HFFc6 (cell line): ENCODE measurements around the gene TAS1R1. TPM values are rescaled to one million over a fixed set of nuclear protein-coding genes. Genes with fewer than 3 reads are reported as not detected.

Experiments used
- DNase-seq: peaks from one replicate; pipeline ENCODE4 v3.0.0-alpha.2; 2018
- H3K27ac Mint-ChIP-seq: 2 replicates; pipeline ENCODE4 v1.8.0; 2020; ENCODE audit warnings: mild to moderate bottlenecking, mixed read lengths
- H3K27me3 Mint-ChIP-seq: 2 replicates; pipeline ENCODE4 v1.8.0; 2021; ENCODE audit warnings: mild to moderate bottlenecking, moderate library complexity, mixed read lengths; ENCODE audit not compliant: insufficient read depth
- H3K36me3 Mint-ChIP-seq: 2 replicates; pipeline ENCODE4 v1.8.0; 2021; ENCODE audit warnings: low read depth, mixed read lengths
- H3K4me1 Mint-ChIP-seq: 2 replicates; pipeline ENCODE4 v1.8.0; 2020; ENCODE audit warnings: low read depth, mixed read lengths
- H3K4me3 Mint-ChIP-seq: 2 replicates; pipeline ENCODE4 v1.8.0; 2020; ENCODE audit warnings: mild to moderate bottlenecking, moderate library complexity, mixed read lengths
- H3K9me3 Mint-ChIP-seq: 2 replicates; pipeline ENCODE4 v1.8.0; 2020; ENCODE audit warnings: mild to moderate bottlenecking, mixed read lengths
- total RNA-seq, 6 experiments: library from RNA; stranded (reverse); fragmentation: NEBNext Ultra II Directional; extraction: Animal tissue kit (Norgen Biotek cat#: 25700); gene quantifications; 2 replicates in 1 of 6; 3 replicates in 5 of 6; pipeline ENCODE4 v1.2.3, GENCODE V29; 2021
- TF ChIP-seq, protein P1 (sequence below): fragments of 200-600 bp; sonication (generic); IDR thresholded peaks from 2 replicates; pipeline ENCODE4 v1.5.0; 2021; ENCODE audit warnings: antibody characterized with exemption, mild to moderate bottlenecking

TAS1R1 gene
- total RNA-seq, 6 experiments from 2014 or later: not detected

DNA sequence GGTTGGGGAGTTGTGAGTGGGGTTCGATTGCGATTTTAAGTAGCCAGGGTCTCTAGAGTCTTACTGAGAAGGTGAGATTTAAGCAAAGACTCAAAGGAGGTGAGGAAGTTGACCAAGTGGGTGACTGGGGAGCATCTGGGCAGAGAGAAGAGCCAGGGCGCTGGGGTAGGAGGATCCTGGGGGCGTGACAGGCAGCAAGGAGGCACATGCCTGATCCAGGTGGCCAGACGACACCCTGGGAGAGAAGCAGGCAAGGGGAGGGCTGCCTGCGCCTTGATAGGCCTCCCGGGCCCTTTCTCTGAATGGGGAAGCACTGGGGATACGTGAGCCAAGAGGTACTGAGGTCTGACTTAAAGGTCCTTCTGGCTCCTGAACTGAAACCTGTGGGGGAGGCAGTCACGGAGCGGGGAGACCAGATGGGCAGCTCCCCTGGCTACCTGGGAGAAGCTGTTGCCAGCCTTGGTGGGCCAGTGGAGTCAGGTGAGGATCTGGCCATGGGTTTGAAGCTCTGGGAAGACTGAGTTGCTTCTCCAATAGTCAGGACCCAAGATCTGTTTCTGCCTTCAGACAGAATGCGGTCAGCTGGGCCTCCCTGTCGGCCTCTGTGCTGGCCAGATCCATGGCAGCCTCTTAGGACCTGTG is 30.1 kb downstream of the TAS1R1 start:
- TF ChIP-seq, protein P1, sequence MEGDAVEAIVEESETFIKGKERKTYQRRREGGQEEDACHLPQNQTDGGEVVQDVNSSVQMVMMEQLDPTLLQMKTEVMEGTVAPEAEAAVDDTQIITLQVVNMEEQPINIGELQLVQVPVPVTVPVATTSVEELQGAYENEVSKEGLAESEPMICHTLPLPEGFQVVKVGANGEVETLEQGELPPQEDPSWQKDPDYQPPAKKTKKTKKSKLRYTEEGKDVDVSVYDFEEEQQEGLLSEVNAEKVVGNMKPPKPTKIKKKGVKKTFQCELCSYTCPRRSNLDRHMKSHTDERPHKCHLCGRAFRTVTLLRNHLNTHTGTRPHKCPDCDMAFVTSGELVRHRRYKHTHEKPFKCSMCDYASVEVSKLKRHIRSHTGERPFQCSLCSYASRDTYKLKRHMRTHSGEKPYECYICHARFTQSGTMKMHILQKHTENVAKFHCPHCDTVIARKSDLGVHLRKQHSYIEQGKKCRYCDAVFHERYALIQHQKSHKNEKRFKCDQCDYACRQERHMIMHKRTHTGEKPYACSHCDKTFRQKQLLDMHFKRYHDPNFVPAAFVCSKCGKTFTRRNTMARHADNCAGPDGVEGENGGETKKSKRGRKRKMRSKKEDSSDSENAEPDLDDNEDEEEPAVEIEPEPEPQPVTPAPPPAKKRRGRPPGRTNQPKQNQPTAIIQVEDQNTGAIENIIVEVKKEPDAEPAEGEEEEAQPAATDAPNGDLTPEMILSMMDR: no peak
- peaks cover 22% of the 10 kb centered on the region for H3K4me1 Mint-ChIP-seq
- no peak for DNase-seq
- no peaks in the 10 kb centered on the region for H3K9me3 Mint-ChIP-seq
- H3K27ac Mint-ChIP-seq: no peak overlapping the region
- no peaks in the 10 kb centered on the region; the same call in 1 of the 2 replicates for H3K36me3 Mint-ChIP-seq
- peaks cover 7% of the 10 kb centered on the region for H3K27me3 Mint-ChIP-seq
- no peak overlapping the region for H3K4me3 Mint-ChIP-seq

DNA sequence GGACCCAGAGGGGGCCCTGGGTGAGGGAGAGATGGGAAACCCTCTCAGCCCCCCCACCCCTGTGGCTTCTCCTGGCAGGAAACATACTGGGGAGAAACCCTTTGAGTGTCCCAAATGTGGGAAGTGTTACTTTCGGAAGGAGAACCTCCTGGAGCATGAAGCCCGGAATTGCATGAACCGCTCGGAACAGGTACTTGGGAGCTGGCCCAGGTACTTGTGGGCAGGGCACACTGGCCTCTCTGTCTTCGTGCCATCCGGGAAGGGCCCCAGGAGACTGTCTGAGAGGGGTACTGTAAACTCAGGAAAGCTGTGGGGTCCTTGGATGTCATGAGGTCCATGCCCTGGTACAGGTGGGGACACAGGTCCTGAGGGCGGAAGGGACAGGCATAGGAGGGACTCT is 30.7 kb downstream of the TAS1R1 start:
- peaks cover 7% of the 10 kb centered on the region; the same call in 1 of the 2 replicates for H3K27me3 Mint-ChIP-seq
- H3K9me3 Mint-ChIP-seq: no peaks in the 10 kb centered on the region
- no peaks in the 10 kb centered on the region; the same call in 1 of the 2 replicates for H3K36me3 Mint-ChIP-seq
- no peak overlapping the region for H3K4me3 Mint-ChIP-seq
- TF ChIP-seq, protein P1: no peak
- H3K4me1 Mint-ChIP-seq: peaks cover 17% of the 10 kb centered on the region
- no peak overlapping the region for H3K27ac Mint-ChIP-seq
- no peak for DNase-seq

DNA sequence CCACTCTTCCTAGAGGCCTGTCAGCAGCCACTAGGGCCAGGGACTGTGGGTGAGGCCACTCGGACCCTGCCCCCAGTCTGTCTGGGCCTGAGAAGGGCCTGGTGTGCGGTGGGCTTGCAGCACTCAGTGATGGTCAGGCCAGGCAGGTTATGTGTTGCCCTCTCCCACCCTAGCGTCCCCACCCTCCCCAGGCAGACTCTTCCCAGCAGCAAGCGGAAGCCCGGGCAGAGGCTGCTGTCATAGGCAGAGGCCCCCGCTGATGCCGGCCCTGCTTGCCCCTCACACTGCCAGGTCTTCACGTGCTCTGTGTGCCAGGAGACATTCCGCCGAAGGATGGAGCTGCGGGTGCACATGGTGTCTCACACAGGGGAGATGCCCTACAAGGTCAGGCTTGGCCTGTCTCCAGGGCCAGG is 31.3 kb downstream of the TAS1R1 start:
- peaks cover 7% of the 10 kb centered on the region; the same call in 1 of the 2 replicates for H3K27me3 Mint-ChIP-seq
- H3K9me3 Mint-ChIP-seq: no peaks in the 10 kb centered on the region
- H3K4me3 Mint-ChIP-seq: no peak overlapping the region
- H3K4me1 Mint-ChIP-seq: peaks cover 13% of the 10 kb centered on the region; the same call in 1 of the 2 replicates
- TF ChIP-seq, protein P1: no peak
- H3K36me3 Mint-ChIP-seq: no peaks in the 10 kb centered on the region
- no peak overlapping the region for H3K27ac Mint-ChIP-seq
- DNase-seq: no peak

DNA sequence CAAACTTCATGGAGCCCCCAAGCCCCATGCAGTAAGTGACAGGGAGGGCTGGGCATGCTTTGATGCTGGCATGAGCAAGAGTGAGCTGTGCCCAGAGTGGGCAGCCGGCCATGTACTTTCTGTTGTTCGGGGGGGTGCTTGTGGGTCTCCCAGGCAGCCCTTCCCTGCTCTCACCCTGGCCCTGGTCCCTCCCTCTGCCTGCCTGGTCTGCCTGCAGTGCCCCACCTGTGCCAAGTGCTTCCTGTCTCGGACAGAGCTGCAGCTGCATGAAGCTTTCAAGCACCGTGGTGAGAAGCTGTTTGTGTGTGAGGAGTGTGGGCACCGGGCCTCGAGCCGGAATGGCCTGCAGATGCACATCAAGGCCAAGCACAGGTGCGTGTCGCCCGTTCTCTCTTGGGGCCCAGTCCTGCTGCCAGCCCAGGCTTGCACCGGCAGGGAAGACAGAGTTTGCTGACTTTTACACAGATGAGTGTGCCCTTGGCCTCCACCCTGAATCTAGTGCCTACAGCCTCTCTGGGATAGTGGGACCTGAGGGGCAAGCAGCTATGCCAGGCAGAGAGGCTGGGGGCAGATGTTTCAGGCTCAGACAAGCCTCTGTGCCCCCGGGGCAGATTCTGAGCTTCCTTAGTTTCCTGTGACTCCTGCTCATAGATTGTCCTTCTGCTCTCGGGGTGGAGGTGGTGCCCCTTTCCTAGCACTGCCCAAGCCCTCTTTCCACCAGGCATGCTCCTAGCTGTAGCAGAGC is 32.3 kb downstream of the TAS1R1 start:
- no peaks in the 10 kb centered on the region for H3K9me3 Mint-ChIP-seq
- H3K27ac Mint-ChIP-seq: peak overlapping the region; percentile 53; the same call in 1 of the 2 replicates
- no peak overlapping the region for H3K4me3 Mint-ChIP-seq
- H3K4me1 Mint-ChIP-seq: peaks cover 5% of the 10 kb centered on the region; the same call in 1 of the 2 replicates
- peaks cover 7% of the 10 kb centered on the region; the same call in 1 of the 2 replicates for H3K27me3 Mint-ChIP-seq
- no peak for DNase-seq
- TF ChIP-seq, protein P1: no peak
- no peaks in the 10 kb centered on the region for H3K36me3 Mint-ChIP-seq

DNA sequence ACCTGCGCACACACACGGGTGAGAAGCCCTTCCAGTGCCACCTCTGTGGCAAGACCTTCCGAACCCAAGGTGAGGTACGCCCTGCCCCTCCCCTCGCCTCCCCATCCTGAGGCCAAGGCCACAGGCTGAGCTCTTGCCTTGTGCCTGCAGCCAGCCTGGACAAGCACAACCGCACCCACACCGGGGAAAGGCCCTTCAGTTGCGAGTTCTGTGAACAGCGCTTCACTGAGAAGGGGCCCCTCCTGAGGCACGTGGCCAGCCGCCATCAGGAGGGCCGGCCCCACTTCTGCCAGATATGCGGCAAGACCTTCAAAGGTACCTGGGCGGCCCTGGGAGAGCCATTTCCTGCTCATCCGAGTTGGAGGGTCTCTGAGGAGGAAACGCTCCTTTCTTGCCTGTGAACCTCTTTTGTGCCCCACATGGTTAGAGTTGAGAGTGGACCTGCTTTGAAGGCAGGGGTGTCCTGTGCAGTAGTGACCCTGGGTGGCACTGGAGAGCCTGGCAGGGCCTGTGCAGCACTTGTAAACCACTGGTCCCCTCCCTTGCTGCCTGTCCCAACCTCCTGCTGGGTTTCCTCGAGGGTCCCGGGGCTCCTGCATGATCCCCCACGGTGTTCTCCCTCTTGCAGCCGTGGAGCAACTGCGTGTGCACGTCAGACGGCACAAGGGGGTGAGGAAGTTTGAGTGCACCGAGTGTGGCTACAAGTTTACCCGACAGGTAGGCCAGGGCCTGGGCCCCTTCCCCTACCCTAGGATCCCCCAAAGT is 33.2 kb downstream of the TAS1R1 start:
- Mint-ChIP-seq H3K27me3 (0 out of 2 replicates have a peak, but pooled peaks cover 4% of the 10 kb centered on the region), H3K4me1 (0 out of 2 replicates have a peak, but pooled peaks cover 4% of the 10 kb centered on the region), H3K9me3 (no peaks in the 10 kb centered on the region), H3K4me3 (no peak overlapping the region), H3K36me3 (no peaks in the 10 kb centered on the region), H3K27ac (peak overlapping the region; percentile 53; the same call in 1 of the 2 replicates)
- TF ChIP-seq, protein P1: no peak
- no peak for DNase-seq
